ENCODE measurements around the gene ANKRD11.
"Not testable (repeated sequence)": the region's sequence is repeated elsewhere in the genome, so short reads cannot be mapped to it uniquely, and the experiment has no call there.

Gene ANKRD11

GRCh38 chr16:89338863-89339262 is 151.5 kb downstream of the ANKRD11 start:
- DNase-seq, result no peak

GRCh38 chr16:89337965-89338364 is 152.4 kb downstream of the ANKRD11 start:
- DNase-seq, result no peak

- DNase-seq, result no peak
Observed at GRCh38 chr16:89335803-89336485, 154.4 kb downstream of the ANKRD11 start.

GRCh38 chr16:89334988-89335802 is 155.2 kb downstream of the ANKRD11 start:
- no peak for DNase-seq

- DNase-seq, result no peak
Observed at GRCh38 chr16:89334461-89334860, 155.9 kb downstream of the ANKRD11 start.

- DNase-seq, result no peak
Observed at GRCh38 chr16:89334050-89334449, 156.3 kb downstream of the ANKRD11 start.

GRCh38 chr16:89333401-89334001 is 156.9 kb downstream of the ANKRD11 start:
- DNase-seq, result peak; percentile 71

GRCh38 chr16:89332902-89333245 is 157.5 kb downstream of the ANKRD11 start:
- no peak for DNase-seq

GRCh38 chr16:89332243-89332901 is 158.0 kb downstream of the ANKRD11 start:
- no peak for DNase-seq

- peak; percentile 55 for DNase-seq
Observed at GRCh38 chr16:89331371-89332109, 158.8 kb downstream of the ANKRD11 start.

- peak; percentile 71 for DNase-seq
Observed at GRCh38 chr16:89330177-89330856, 160.0 kb downstream of the ANKRD11 start.

GRCh38 chr16:89329830-89330176 is 160.6 kb downstream of the ANKRD11 start:
- DNase-seq, result not testable (repeated sequence)

- DNase-seq, result not testable (repeated sequence)
Observed at GRCh38 chr16:89328412-89329400, 161.7 kb downstream of the ANKRD11 start.

GRCh38 chr16:89326721-89327120 is 163.6 kb downstream of the ANKRD11 start:
- no peak for DNase-seq

GRCh38 chr16:89325861-89326471 is 164.4 kb downstream of the ANKRD11 start:
- DNase-seq, result peak; percentile 30

GRCh38 chr16:89324056-89325010 is 166.0 kb downstream of the ANKRD11 start:
- DNase-seq, result no peak

GRCh38 chr16:89323120-89323960 is 167.0 kb downstream of the ANKRD11 start:
- DNase-seq, result no peak
